ENCODE data around the gene SYP.

The SYP gene

GRCh38 chrX:49199906-49200771 lies at the start of gene SYP:
Gene SYP, minus strand, starts transcription at chrX:49200193. Its CDS starts 7 bp downstream, at chrX:49200186.
- peak; percentile 89 for DNase-seq

GRCh38 chrX:49249616-49250015 lies 49.6 kb upstream of the SYP start:
- DNase-seq, result no peak

GRCh38 chrX:49249071-49249470 lies 49.1 kb upstream of the SYP start:
- no peak for DNase-seq

GRCh38 chrX:49247916-49248811 lies 48.2 kb upstream of the SYP start:
- DNase-seq, result no peak

GRCh38 chrX:49247346-49247745 lies 47.4 kb upstream of the SYP start:
- DNase-seq, result no peak

- no peak for DNase-seq
These were observed 46.5 kb upstream of the SYP start for GRCh38 chrX:49246541-49246940.

- no peak for DNase-seq
These were observed 44.2 kb upstream of the SYP start for GRCh38 chrX:49244207-49244606.

GRCh38 chrX:49243166-49243565 lies 43.2 kb upstream of the SYP start:
- DNase-seq, result no peak

- DNase-seq, result no peak
These were observed 42.6 kb upstream of the SYP start for GRCh38 chrX:49242545-49243066.

GRCh38 chrX:49238735-49239134 lies 38.7 kb upstream of the SYP start:
- DNase-seq, result no peak

- DNase-seq, result no peak
These were observed 37.1 kb upstream of the SYP start for GRCh38 chrX:49237060-49237459.

- DNase-seq, result no peak
These were observed 34.0 kb upstream of the SYP start for GRCh38 chrX:49233887-49234555.

- DNase-seq, result no peak
These were observed 33.2 kb upstream of the SYP start, which contains the start of gene CACNA1F for GRCh38 chrX:49233176-49233575. Gene CACNA1F, minus strand, starts transcription at chrX:49233340. Its CDS starts 31 bp downstream, at chrX:49233309.

- DNase-seq, result no peak
These were observed 32.5 kb upstream of the SYP start for GRCh38 chrX:49232525-49232924.

- no peak for DNase-seq
These were observed 31.5 kb upstream of the SYP start for GRCh38 chrX:49231333-49232000.

- DNase-seq, result peak; percentile 68
These were observed 30.7 kb upstream of the SYP start for GRCh38 chrX:49230500-49231232.

- DNase-seq, result no peak
These were observed 28.2 kb upstream of the SYP start for GRCh38 chrX:49228185-49228584.

GRCh38 chrX:49227726-49228125 lies 27.7 kb upstream of the SYP start:
- no peak for DNase-seq

- DNase-seq, result no peak
These were observed 27.0 kb upstream of the SYP start for GRCh38 chrX:49226946-49227345.

- no peak for DNase-seq
These were observed 25.9 kb upstream of the SYP start for GRCh38 chrX:49225858-49226257.

- DNase-seq, result no peak
These were observed 21.9 kb upstream of the SYP start for GRCh38 chrX:49221868-49222267.

- no peak for DNase-seq
These were observed 20.1 kb upstream of the SYP start for GRCh38 chrX:49220100-49220499.

Measured in CD4-positive, alpha-beta T cell treated with Interleukin-21 for 1 hour (primary cell).